ENCODE results near the gene ELMO1.

The ELMO1 gene

DNA sequence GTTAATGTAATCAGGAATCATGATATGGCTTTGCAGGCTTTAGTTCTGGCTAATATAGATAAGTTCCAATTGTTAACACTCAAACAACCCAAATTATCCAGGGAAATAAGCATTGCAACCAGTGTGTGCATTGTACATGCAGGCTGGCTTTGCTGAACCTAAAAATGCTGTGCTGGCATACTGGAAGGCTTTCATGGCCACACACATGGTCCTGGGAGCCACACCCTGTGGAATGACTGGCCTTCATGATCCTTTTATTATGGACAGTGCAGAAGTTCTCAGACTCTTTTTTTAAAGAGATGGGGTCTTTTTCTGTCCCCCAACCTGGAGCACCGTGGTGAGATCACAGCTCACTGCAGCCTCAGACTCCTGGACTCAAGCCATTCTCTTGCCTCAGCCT, 5.0 kb downstream of the ELMO1 start:
- peaks cover 18% of the 10 kb centered on the region for H3K4me1 ChIP-seq (ENCODE audit: insufficient read depth, low read length)
- no peak overlapping the region for H3K4me3 ChIP-seq (ENCODE audit: low read depth in 1 of 2, low read length in 2 of 2)
- no peaks in the 10 kb centered on the region for H3K9me3 ChIP-seq (ENCODE audit: insufficient read depth, low read length, severe bottlenecking)
- no peak overlapping the region for H3K4me2 ChIP-seq (ENCODE audit: insufficient read depth, low read length)
- H3K9ac ChIP-seq (ENCODE audit: low read depth, low read length), result no peak overlapping the region
- DNase-seq, result no peak
- TF ChIP-seq, protein P1, sequence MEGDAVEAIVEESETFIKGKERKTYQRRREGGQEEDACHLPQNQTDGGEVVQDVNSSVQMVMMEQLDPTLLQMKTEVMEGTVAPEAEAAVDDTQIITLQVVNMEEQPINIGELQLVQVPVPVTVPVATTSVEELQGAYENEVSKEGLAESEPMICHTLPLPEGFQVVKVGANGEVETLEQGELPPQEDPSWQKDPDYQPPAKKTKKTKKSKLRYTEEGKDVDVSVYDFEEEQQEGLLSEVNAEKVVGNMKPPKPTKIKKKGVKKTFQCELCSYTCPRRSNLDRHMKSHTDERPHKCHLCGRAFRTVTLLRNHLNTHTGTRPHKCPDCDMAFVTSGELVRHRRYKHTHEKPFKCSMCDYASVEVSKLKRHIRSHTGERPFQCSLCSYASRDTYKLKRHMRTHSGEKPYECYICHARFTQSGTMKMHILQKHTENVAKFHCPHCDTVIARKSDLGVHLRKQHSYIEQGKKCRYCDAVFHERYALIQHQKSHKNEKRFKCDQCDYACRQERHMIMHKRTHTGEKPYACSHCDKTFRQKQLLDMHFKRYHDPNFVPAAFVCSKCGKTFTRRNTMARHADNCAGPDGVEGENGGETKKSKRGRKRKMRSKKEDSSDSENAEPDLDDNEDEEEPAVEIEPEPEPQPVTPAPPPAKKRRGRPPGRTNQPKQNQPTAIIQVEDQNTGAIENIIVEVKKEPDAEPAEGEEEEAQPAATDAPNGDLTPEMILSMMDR (IDR thresholded peaks at IDR 0.05; ENCODE audit: borderline replicate concordance, extremely low read depth, low read length, poor library complexity, severe bottlenecking), result no peak
- no peak for TF ChIP-seq EZH2 (IDR thresholded peaks at IDR 0.05; ENCODE audit: borderline replicate concordance, low read depth, low read length, severe bottlenecking)
- H2AFZ ChIP-seq (ENCODE audit: low read depth, low read length), result no peak overlapping the region
- H4K20me1 ChIP-seq (ENCODE audit: insufficient read depth, low read length), result no peaks in the 10 kb centered on the region
- no peaks in the 10 kb centered on the region for H3K36me3 ChIP-seq (ENCODE audit: insufficient read depth, low read length)
- ATAC-seq (ENCODE audit: insufficient read depth, low read depth), result no peak
- H3K79me2 ChIP-seq (ENCODE audit: insufficient read depth, low read length), result no peaks in the 10 kb centered on the region
- H3K27me3 ChIP-seq (ENCODE audit: insufficient read depth, low read length, poor library complexity), result peaks cover 70% of the 10 kb centered on the region
- no peak overlapping the region for H3K27ac ChIP-seq (ENCODE audit: low read length)

DNA sequence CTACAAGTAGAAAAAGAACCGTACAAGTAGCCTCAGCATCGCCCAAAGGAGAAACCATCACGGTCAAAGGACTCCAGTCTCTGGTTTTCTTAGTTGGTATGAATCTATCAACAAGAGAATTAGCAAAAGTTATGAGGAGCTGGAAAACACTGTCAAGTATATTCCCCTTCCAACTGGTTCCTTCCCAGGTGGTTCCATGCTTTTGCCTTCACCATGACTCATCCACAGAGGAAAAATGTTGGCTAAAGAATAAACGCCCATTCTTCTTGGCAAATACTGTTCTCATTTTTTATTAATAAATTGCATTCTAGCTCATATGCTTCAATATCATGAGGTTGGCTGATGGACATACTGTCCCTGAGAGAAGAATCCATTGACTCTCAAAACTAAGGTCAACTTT, 6.4 kb downstream of the ELMO1 start:
- no peak overlapping the region for H2AFZ ChIP-seq (ENCODE audit: low read depth, low read length)
- DNase-seq, result no peak
- H3K79me2 ChIP-seq (ENCODE audit: insufficient read depth, low read length), result no peaks in the 10 kb centered on the region
- H3K4me1 ChIP-seq (ENCODE audit: insufficient read depth, low read length), result peaks cover 4% of the 10 kb centered on the region
- no peaks in the 10 kb centered on the region for H4K20me1 ChIP-seq (ENCODE audit: insufficient read depth, low read length)
- H3K4me3 ChIP-seq (ENCODE audit: low read depth in 1 of 2, low read length in 2 of 2), result no peak overlapping the region
- H3K4me2 ChIP-seq (ENCODE audit: insufficient read depth, low read length), result no peak overlapping the region
- no peaks in the 10 kb centered on the region for H3K36me3 ChIP-seq (ENCODE audit: insufficient read depth, low read length)
- no peak for ATAC-seq (ENCODE audit: insufficient read depth, low read depth)
- TF ChIP-seq EZH2 (IDR thresholded peaks at IDR 0.05; ENCODE audit: borderline replicate concordance, low read depth, low read length, severe bottlenecking), result no peak
- TF ChIP-seq, protein P1 (IDR thresholded peaks at IDR 0.05; ENCODE audit: borderline replicate concordance, extremely low read depth, low read length, poor library complexity, severe bottlenecking), result no peak
- no peak overlapping the region for H3K27ac ChIP-seq (ENCODE audit: low read length)
- peaks cover 56% of the 10 kb centered on the region for H3K27me3 ChIP-seq (ENCODE audit: insufficient read depth, low read length, poor library complexity)
- no peaks in the 10 kb centered on the region for H3K9me3 ChIP-seq (ENCODE audit: insufficient read depth, low read length, severe bottlenecking)
- no peak overlapping the region for H3K9ac ChIP-seq (ENCODE audit: low read depth, low read length)

DNA sequence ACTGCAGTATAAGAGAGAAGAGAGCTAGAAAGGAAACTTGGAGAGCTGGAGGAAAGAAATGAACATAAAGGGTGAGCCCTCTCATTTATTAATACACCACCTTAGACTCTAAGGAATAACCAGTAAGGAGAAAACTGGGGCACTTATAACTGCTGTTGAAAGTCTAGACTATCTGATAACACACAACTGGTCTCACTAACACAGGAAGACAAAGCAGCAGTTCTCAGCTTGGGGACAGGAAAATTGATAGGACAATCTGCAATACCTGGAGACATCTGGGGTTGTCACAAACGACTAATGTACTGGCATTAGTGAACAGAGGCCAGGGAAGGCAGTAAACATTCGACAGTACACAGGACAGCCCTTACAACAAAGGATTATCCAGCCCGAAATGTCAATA, 6.8 kb downstream of the ELMO1 start:
- TF ChIP-seq, protein P1 (IDR thresholded peaks at IDR 0.05; ENCODE audit: borderline replicate concordance, extremely low read depth, low read length, poor library complexity, severe bottlenecking), result no peak
- TF ChIP-seq EZH2 (IDR thresholded peaks at IDR 0.05; ENCODE audit: borderline replicate concordance, low read depth, low read length, severe bottlenecking), result no peak
- H3K4me3 ChIP-seq (ENCODE audit: low read depth in 1 of 2, low read length in 2 of 2), result no peak overlapping the region
- H3K36me3 ChIP-seq (ENCODE audit: insufficient read depth, low read length), result no peaks in the 10 kb centered on the region
- no peaks in the 10 kb centered on the region for H3K9me3 ChIP-seq (ENCODE audit: insufficient read depth, low read length, severe bottlenecking)
- H3K79me2 ChIP-seq (ENCODE audit: insufficient read depth, low read length), result no peaks in the 10 kb centered on the region
- ATAC-seq (ENCODE audit: insufficient read depth, low read depth) (no peak), DNase-seq (no peak)
- H3K27ac ChIP-seq (ENCODE audit: low read length), result no peak overlapping the region
- H3K27me3 ChIP-seq (ENCODE audit: insufficient read depth, low read length, poor library complexity), result peaks cover 52% of the 10 kb centered on the region
- no peaks in the 10 kb centered on the region for H4K20me1 ChIP-seq (ENCODE audit: insufficient read depth, low read length)
- H2AFZ ChIP-seq (ENCODE audit: low read depth, low read length), result no peak overlapping the region
- H3K9ac ChIP-seq (ENCODE audit: low read depth, low read length), result no peak overlapping the region
- no peak overlapping the region for H3K4me2 ChIP-seq (ENCODE audit: insufficient read depth, low read length)
- H3K4me1 ChIP-seq (ENCODE audit: insufficient read depth, low read length), result no peaks in the 10 kb centered on the region

DNA sequence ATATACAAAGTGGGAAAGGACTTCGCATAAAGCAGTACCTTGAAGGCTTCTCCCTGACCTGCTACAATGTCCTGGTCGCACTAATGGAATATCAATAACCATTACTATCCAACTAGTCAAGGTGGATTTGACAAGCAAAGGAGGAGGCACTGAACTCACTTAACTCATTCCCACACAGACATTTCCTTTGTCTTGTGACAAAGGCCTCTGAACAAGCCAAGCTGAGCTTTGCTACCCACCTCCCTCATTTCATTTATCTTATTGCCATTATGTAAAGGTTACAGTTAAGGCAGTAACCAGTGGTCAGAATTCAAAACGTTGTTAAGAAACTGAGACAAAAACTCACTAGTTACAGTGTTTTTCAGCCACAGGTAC, 7.3 kb downstream of the ELMO1 start:
- ATAC-seq (ENCODE audit: insufficient read depth, low read depth), result no peak
- DNase-seq, result no peak
- no peak overlapping the region for H3K4me3 ChIP-seq (ENCODE audit: low read depth in 1 of 2, low read length in 2 of 2)
- no peaks in the 10 kb centered on the region for H3K9me3 ChIP-seq (ENCODE audit: insufficient read depth, low read length, severe bottlenecking)
- H3K27me3 ChIP-seq (ENCODE audit: insufficient read depth, low read length, poor library complexity), result peaks cover 47% of the 10 kb centered on the region
- H4K20me1 ChIP-seq (ENCODE audit: insufficient read depth, low read length), result no peaks in the 10 kb centered on the region
- no peaks in the 10 kb centered on the region for H3K4me1 ChIP-seq (ENCODE audit: insufficient read depth, low read length)
- H3K4me2 ChIP-seq (ENCODE audit: insufficient read depth, low read length), result no peak overlapping the region
- H3K36me3 ChIP-seq (ENCODE audit: insufficient read depth, low read length), result no peaks in the 10 kb centered on the region
- no peak overlapping the region for H2AFZ ChIP-seq (ENCODE audit: low read depth, low read length)
- no peak overlapping the region for H3K27ac ChIP-seq (ENCODE audit: low read length)
- H3K79me2 ChIP-seq (ENCODE audit: insufficient read depth, low read length), result no peaks in the 10 kb centered on the region
- no peak overlapping the region for H3K9ac ChIP-seq (ENCODE audit: low read depth, low read length)
- TF ChIP-seq, protein P1 (IDR thresholded peaks at IDR 0.05; ENCODE audit: borderline replicate concordance, extremely low read depth, low read length, poor library complexity, severe bottlenecking), result no peak
- no peak for TF ChIP-seq EZH2 (IDR thresholded peaks at IDR 0.05; ENCODE audit: borderline replicate concordance, low read depth, low read length, severe bottlenecking)

All from DND-41 (cell line).